GM12875 (cell line): ENCODE measurements around the gene WIPF3.

Experiments used
- H3K4me3 ChIP-seq: one replicate; pipeline ENCODE4 v1.5.1; 2011; ENCODE audit warnings: low read depth, low read length, control low read depth
- TF ChIP-seq, protein P1 (sequence below): IDR thresholded peaks from 2 replicates; pipeline ENCODE4 v1.5.1; 2011; ENCODE audit warnings: low read depth, mild to moderate bottlenecking, control low read depth, inconsistent platforms, low read length, moderate library complexity, borderline replicate concordance; ENCODE audit not compliant: insufficient read depth

Gene WIPF3

DNA sequence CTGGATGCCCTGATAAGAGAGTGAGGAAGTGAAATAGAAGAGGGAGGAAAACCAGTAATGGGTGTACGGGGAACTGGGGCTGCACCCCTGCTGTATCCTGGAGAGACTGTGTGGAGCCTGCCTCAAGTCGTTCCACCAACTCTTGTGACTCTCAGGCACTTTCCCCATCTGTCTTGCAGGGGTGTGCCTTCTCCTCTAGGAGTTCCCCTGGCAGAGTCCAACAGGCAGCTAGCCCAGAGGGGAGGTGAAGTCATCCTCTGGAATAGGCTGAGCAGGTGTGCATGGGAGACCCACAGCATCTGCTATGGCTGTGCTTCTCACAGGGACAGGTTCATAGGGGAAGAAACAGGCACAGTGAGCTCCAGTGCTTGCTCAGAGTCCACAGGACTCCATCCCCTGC is 46.8 kb downstream of the WIPF3 start:
- H3K4me3 ChIP-seq: no peak overlapping the region
- TF ChIP-seq, protein P1, sequence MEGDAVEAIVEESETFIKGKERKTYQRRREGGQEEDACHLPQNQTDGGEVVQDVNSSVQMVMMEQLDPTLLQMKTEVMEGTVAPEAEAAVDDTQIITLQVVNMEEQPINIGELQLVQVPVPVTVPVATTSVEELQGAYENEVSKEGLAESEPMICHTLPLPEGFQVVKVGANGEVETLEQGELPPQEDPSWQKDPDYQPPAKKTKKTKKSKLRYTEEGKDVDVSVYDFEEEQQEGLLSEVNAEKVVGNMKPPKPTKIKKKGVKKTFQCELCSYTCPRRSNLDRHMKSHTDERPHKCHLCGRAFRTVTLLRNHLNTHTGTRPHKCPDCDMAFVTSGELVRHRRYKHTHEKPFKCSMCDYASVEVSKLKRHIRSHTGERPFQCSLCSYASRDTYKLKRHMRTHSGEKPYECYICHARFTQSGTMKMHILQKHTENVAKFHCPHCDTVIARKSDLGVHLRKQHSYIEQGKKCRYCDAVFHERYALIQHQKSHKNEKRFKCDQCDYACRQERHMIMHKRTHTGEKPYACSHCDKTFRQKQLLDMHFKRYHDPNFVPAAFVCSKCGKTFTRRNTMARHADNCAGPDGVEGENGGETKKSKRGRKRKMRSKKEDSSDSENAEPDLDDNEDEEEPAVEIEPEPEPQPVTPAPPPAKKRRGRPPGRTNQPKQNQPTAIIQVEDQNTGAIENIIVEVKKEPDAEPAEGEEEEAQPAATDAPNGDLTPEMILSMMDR: no peak

DNA sequence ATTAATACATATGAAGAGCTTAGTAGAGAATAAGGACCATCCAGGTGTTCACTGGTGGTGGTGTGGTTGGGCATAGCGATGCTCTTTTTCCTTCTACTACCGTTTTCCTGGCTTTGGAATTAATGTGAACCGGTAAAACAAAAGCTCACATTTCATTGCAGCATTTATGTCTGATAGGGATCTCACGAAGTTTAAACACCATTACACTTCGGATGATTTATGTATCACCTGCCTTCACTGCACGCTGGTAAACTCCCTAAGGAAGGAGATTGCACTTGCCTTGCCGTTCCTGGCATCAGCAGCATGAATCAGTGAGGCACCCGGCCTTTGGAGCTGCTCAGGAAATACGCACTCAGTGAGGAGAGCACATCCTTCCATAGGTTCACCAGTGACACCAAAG is 47.5 kb downstream of the WIPF3 start:
- TF ChIP-seq, protein P1: no peak

DNA sequence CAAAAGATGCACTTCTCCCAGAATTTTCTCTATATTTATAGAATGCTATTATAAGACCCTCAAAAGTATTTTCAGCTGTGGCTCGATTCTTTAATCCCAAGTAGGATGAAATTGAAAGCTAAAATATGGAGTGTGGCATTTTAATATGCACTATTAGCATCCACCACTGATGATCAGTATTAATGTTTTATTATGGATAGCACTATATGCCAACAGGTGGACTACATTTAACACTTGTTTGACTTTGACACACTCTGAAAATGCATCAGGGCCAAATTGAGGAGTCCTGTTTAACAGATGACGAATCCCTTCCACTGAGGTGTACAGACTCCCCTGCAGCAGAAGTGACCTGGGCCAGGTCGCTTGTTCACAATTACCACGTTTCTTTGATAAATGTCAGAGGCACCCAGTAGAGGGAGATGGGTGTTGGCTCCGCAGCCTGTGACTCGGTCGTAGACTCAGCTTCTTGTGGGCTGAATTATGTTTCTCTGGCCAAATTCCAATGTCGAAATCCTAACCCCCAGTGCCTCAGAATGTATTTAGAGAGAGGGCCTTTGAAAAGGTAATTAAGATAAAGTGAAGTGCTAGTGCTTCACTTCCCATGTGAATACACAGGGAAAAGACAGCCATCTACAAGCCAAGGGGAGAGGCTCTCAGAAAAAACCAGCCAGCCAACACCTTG is 48.1 kb downstream of the WIPF3 start:
- TF ChIP-seq, protein P1: no peak
- H3K4me3 ChIP-seq: no peak overlapping the region

More for the DNA sequence above, 47.5 kb downstream of the WIPF3 start:
- no peak overlapping the region for H3K4me3 ChIP-seq

DNA sequence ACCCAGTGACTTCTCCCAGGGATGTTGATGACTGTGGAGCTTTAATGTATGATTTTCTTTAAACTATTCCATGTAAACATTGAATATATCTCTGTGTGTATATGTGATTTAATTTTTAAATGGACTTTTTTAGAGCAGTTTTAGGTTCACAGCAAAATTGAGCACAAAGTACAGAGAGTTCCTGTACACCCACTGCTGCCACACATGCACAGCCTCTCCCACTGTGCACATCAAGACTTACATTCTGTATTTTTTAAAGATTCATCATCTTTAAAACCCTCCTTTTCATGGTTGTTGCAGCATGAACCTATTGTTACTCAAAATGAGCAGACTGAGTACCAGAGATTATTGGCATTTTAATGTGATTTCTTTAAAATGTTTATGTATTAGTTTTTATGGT is 51.3 kb downstream of the WIPF3 start:
- TF ChIP-seq, protein P1: no peak
- no peak overlapping the region for H3K4me3 ChIP-seq

DNA sequence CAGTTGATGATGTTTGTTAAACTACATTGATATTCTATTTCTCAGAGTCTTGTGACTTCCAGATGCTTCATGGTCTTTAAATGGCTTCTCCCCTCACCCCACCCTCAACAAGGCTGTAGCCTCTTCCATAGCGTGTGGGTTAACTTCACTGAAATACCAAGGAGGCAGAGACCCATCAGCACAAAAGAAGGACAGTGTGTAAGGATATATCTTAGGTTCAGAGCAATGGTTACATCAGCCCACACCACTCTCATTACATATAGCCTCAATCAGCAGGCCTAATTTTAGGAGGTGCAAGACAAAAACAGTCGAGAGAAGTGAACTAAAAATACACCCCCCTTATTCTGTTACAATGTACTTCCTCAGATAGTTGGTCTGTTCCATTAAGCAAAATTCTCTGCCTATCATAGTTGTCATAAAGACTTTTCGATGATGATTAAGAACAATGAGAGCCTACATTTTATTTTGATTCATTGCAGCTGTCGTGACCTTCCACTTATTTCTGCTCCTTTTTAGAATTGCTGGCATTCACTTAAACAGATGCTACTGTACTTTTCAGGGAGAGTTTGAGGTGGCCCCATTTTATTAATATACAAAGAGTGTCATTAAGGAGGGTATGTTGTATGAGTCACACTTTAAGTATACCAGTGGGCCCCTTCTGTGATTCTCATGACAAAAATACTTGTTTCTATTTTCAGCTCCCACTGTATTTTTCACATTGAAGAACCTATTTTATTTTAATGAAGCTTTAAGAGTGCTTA is 52.1 kb downstream of the WIPF3 start:
- TF ChIP-seq, protein P1: no peak
- H3K4me3 ChIP-seq: no peak overlapping the region

DNA sequence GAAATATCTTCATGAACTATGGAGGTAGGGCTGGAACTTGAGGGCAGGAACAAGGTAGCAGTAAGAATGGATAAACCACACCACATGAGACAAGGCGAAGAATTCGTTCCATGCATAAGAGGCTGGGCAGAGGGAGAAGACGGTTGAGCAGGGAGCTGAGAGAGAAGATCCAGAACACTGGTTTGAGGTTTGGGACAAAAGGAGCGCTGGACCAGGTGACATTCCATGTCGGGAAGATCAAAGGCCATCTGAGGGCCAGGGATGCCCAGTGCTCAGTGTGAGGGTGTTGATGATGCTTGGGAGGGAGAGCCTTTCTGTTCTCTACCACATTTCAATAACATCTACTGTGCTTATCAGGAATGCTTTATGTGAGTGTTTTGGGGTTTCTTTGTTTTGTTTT is 52.8 kb downstream of the WIPF3 start:
- TF ChIP-seq, protein P1: no peak
- H3K4me3 ChIP-seq: no peak overlapping the region
